Right cardiac atrium (tissue), 5 donors: ENCODE measurements around the gene SFN. TPM values are rescaled to one million over a fixed set of nuclear protein-coding genes. Genes with fewer than 3 reads are reported as not detected.
"Not testable (repeated sequence)": the region's sequence is repeated elsewhere in the genome, so short reads cannot be mapped to it uniquely, and the experiment has no call there.

Source experiments
- ATAC-seq, 2 donors: fragments of 200-7000 bp; cut with Tn5 transposase; one replicate each; pipeline versions ENCODE4 v1.8.0 to v1.9.1; 2020; ENCODE audit warnings: moderate library complexity in 2 of 2, mild to moderate bottlenecking in 1 of 2
- DNase-seq, 3 donors: peaks; one replicate each; pipeline ENCODE4 v3.0.0-alpha.2; 2020
- H3K27ac ChIP-seq: one replicate; pipeline ENCODE4 v1.5.1; 2013; ENCODE audit warnings: mild to moderate bottlenecking, low read length, control low read depth, moderate library complexity
- H3K27me3 ChIP-seq: one replicate; pipeline ENCODE4 v1.6.1; 2013; ENCODE audit not compliant: control insufficient read depth, insufficient read depth
- H3K4me1 ChIP-seq: one replicate; pipeline ENCODE4 v1.6.1; 2013; ENCODE audit warnings: low read length; ENCODE audit not compliant: control insufficient read depth, insufficient read depth
- H3K4me3 ChIP-seq: one replicate; pipeline ENCODE4 v1.5.1; 2013; ENCODE audit warnings: low read length, control low read depth
- H3K9me3 ChIP-seq: one replicate; pipeline ENCODE4 v1.6.1; 2013; ENCODE audit warnings: low read length; ENCODE audit not compliant: control insufficient read depth
- WGBS: extraction: QIAGEN DNeasy Blood & Tissue Kit; methylation state at CpG from one replicate; pipeline ENCODE4 v1.1.7; 2013; 5-methylcytosine and 5-hydroxymethylcytosine counted together
- intact Hi-C, 4 donors: fragments of 100-400 bp; cut with DNase I; formaldehyde crosslinking; loops; one replicate each; pipeline versions ENCODE4 v1.11.0 to v1.14.0; 2022 to 2023
- polyA plus RNA-seq: library from polyadenylated mRNA; stranded (reverse); fragments of 200-250 nt; gene quantifications from one replicate; pipeline ENCODE4 v1.2.3, GENCODE V29; 2013
- total RNA-seq, 4 donors: library from RNA; stranded (reverse); fragmentation: NEBNext Ultra II Directional; extraction: Animal tissue kit (Norgen Biotek cat#: 25700); gene quantifications; one replicate each; pipeline ENCODE4 v1.2.1, GENCODE V29; 2021
- donor health status: healthy with polysubstance abuse.
- donor health status: DM: no; HTN: yes; CAD: no.
- donor health status: DM: no; HTN: no; CAD: no.
- donor health status: DM: no; HTN: yes; CAD: no; lungs with severe emphysema.
- donor health status: DM: yes; HTN: yes; CAD: no.

SFN gene
- total and polyA plus RNA-seq, 5 donors: 0.20 to 0.24 (median 0.23) TPM; not detected in 2

DNA sequence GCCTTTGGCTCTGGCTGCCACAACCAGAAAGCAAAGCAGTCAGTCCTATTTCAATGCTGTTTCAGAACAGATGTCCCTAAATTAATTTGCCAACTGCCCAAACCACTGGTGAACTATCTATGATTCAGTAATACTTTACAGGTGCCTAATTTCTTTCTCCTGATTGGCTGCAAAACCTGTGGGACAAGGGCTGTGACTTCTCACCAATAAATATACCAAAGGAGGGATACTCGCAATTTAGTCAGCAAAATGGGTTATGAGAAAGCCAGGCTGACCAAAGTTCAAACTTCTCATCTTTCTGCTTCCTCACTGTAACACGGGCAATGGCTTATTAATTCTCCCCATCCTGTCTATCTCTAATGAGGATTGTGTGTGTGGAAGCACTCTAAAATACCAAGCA is 14.4 kb downstream of the SFN start:
- Histone ChIP-seq H3K9me3 (no peaks in the 10 kb centered on the region), H3K27ac (peak overlapping the region; percentile 40), H3K4me3 (no peak overlapping the region), H3K4me1 (no peaks in the 10 kb centered on the region), H3K27me3 (no peaks in the 10 kb centered on the region)
- no peak for DNase-seq
- intact Hi-C loops: loop anchor here (5.0 to 10.0 kb wide), 3 partner anchors 63 to 273 kb away; no protein-coding TSS in a partner anchor
- 79% methylated on average over 2 of the region's 2 CpGs for WGBS
- ATAC-seq: no peak

DNA sequence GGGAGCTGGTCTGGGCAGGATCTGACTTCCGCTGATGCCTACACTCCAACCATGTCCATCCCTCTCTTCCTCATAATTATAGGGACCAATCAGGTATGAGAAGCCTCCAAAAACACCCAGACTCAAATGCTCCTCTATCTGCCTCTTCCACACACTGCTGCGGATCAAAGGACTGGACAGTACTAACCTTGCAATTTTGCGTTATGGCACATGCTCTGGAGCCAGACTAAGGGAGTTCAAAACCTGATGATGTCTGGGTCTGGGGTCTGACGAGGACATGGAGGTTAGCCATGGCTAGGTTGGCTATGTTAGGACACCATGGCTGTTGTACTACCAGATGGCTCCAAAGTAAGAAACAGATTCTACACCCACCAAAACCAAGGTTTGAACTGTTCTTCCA is 16.8 kb downstream of the SFN start:
- Histone ChIP-seq H3K27me3 (no peaks in the 10 kb centered on the region), H3K27ac (no peak overlapping the region), H3K4me1 (no peaks in the 10 kb centered on the region), H3K9me3 (no peaks in the 10 kb centered on the region), H3K4me3 (no peak overlapping the region)
- DNase-seq (no peak), ATAC-seq (no peak)
- intact Hi-C loops: loop anchor here (5.0 to 10.0 kb wide), 3 partner anchors 65 to 275 kb away; no protein-coding TSS in a partner anchor
- WGBS: 93% methylated on average over 4 of the region's 4 CpGs

- ATAC-seq, intact Hi-C loops, H3K27me3 ChIP-seq, H3K27ac ChIP-seq, DNase-seq, H3K4me3 ChIP-seq, H3K4me1 ChIP-seq, H3K9me3 ChIP-seq: not testable (repeated sequence)
- 90% methylated on average over 6 of the region's 6 CpGs for WGBS
Observed at GRCh38 chr1:26881611-26882010, 18.7 kb downstream of the SFN start.

GRCh38 chr1:26882696-26883463 is 19.9 kb downstream of the SFN start:
- ATAC-seq: no peak
- Histone ChIP-seq H3K27me3 (no peaks in the 10 kb centered on the region), H3K27ac (no peak overlapping the region), H3K9me3 (no peaks in the 10 kb centered on the region), H3K4me3 (no peak overlapping the region), H3K4me1 (no peaks in the 10 kb centered on the region)
- DNase-seq: no peak
- intact Hi-C loops: no loop called here
- WGBS: 87% methylated on average over 5 of the region's 5 CpGs

- H3K27ac ChIP-seq: no peak overlapping the region
Observed at GRCh38 chr1:26887125-26887524, 24.2 kb downstream of the SFN start.

DNA sequence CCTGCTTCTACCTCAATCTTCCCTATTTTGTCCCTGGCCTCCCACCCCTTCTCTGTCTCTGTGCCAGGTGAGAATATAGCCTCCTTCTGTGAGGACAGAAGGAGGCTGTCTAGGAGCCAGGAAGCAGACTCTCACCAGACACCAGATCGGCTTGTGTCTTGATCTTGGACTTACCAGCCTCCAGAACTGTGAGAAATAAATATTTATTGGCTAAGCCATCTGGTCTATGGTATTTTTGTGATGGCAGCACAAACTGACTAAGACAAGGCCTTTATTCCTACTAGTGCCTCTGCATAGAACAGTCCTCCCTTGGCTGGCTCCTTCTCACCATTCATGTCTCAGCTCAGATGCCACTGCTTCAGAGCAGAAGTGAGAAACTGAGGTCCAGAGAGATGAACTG is 25.3 kb downstream of the SFN start:
- Histone ChIP-seq H3K27ac (no peak overlapping the region), H3K4me1 (no peaks in the 10 kb centered on the region), H3K4me3 (no peak overlapping the region), H3K27me3 (no peaks in the 10 kb centered on the region), H3K9me3 (no peaks in the 10 kb centered on the region)
- intact Hi-C loops: no loop called here
- WGBS: 94% methylated on average over 1 of the region's 1 CpG
- no peak for DNase-seq
- ATAC-seq: no peak

More at GRCh38 chr1:26887125-26887524, 24.2 kb downstream of the SFN start:
- no peaks in the 10 kb centered on the region for H3K4me1 ChIP-seq
- intact Hi-C loops: no loop called here
- H3K27me3 ChIP-seq: no peaks in the 10 kb centered on the region
- DNase-seq: no peak
- H3K4me3 ChIP-seq: no peak overlapping the region
- no peak for ATAC-seq
- WGBS: 81% methylated on average over 1 of the region's 1 CpG
- no peaks in the 10 kb centered on the region for H3K9me3 ChIP-seq

DNA sequence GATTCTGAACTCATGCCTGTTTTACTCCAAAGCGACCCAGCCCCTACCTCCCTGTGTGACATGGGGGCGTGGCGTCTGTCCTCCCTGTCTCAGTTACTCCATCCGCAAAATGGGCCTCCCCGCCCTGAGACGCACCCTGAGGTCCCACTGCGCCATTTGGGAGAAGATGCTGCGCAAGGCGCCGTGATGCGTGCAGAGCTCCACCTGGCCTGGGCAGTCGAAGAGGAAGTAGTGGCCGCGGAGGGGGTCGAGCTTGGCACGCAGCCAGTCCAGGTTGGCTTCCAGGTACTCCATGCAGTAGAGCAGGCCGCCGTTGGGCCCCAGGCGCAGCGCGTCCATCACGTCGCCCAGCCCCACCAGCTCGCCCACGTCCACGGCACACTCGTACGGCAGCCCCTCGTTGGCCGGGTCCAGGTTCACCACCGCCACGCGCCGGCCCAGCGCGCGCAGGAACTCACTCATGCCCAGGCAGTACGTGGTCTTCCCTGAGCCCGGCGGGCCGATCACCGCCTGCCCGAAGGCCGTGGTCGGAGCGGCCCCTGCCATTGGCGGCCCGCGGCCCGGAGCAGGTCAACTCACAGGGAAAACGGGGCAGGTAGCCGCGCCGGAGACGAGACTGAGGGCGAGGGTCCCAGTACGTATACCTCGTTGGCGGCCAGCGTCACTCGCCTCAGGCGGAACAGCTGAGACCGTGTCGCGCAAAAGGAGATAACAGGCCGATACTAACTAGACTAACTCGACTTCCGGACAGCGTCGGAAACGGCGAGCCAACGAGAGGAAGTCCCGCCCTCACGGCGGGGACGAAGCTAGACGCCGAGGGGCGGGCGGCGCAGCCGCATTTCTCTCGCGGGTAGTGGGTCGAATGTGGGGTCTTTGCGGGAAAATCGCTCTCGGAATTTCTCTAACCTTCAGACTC is 26.9 kb downstream of the SFN start, which contains the start of gene GPN2:
TSS of gene GPN2 (minus strand) at position 733 of the 916 bp plus-strand sequence. CDS start at position 546, 187 bp downstream.
- peak within 1 kb of the TSS; percentile 89 for H3K27ac ChIP-seq
- DNase-seq (peak; percentile 77 to 92 (median 92)), ATAC-seq (peak; percentile 94)
- WGBS: 1% methylated on average over 89 of the region's 89 CpGs
- no peaks in the 10 kb centered on the region for H3K4me1 ChIP-seq
- H3K27me3 ChIP-seq: no peaks in the 10 kb centered on the region
- peak within 1 kb of the TSS; percentile 74 for H3K4me3 ChIP-seq
- H3K9me3 ChIP-seq: no peaks in the 10 kb centered on the region
- intact Hi-C loops: no loop called here

GRCh38 chr1:26890467-26890796 is 27.5 kb downstream of the SFN start:
- Histone ChIP-seq H3K4me1 (no peaks in the 10 kb centered on the region), H3K9me3 (no peaks in the 10 kb centered on the region), H3K27ac (peak overlapping the region; percentile 87), H3K4me3 (peak overlapping the region; percentile 74), H3K27me3 (no peaks in the 10 kb centered on the region)
- WGBS: 2% methylated on average over 12 of the region's 12 CpGs
- peak; percentile 51 to 70 for ATAC-seq
- no peak for DNase-seq
- intact Hi-C loops: no loop called here

- Histone ChIP-seq H3K9me3 (no peaks in the 10 kb centered on the region), H3K27me3 (no peaks in the 10 kb centered on the region), H3K4me1 (no peaks in the 10 kb centered on the region), H3K4me3 (no peak overlapping the region), H3K27ac (no peak overlapping the region)
- ATAC-seq (no peak), DNase-seq (no peak)
- whole genome bisulfite sequencing: 95% methylated on average over 13 of the region's 13 CpGs
- intact Hi-C loops: no loop called here
Observed at GRCh38 chr1:26894263-26894662, 31.3 kb downstream of the SFN start.

- H3K4me1 ChIP-seq: peaks cover 2% of the 10 kb centered on the region
- ATAC-seq (no peak), DNase-seq (no peak)
- WGBS: 93% methylated on average over 9 of the region's 9 CpGs
- no peaks in the 10 kb centered on the region for H3K9me3 ChIP-seq
- no peak overlapping the region for H3K4me3 ChIP-seq
- intact Hi-C loops: no loop called here
- H3K27ac ChIP-seq: no peak overlapping the region
- H3K27me3 ChIP-seq: no peaks in the 10 kb centered on the region
Observed at GRCh38 chr1:26897351-26897750, 34.4 kb downstream of the SFN start.
